DMS153 (cell line): ENCODE measurements around the gene RAB11FIP3.

Source experiments
- DNase-seq: peaks from one replicate; lab custom pipeline; 2025; lab: John Stamatoyannopoulos, UW

The RAB11FIP3 gene

DNA sequence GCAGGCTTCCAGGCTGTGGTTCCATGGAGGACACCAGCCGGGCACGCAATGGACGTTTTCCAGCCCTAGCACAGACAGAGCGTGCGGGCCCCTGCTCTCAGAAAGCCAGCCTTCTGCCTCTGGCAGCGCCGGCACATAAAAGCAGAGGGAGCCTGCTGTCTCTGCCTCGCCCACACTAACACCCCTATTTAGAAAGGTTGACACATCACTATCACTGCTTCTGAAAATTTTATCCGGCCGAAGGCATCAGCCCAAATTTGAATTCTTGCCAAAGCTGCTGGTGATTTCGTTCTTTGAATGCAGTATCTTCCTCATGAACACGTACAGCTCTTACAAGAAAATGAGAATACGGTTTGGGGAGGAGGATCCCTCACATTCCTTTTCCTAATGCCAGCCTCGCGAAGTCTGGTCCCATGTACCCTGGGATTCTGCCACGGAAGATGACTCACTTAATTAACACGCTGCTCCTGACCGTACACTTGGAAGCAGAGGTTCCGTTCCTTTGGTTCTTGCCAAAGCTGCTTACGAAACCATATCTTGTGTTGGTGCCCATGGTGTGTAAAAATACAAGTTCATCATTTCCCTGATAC lies 1.3 kb upstream of the RAB11FIP3 start:
- no peak for DNase-seq

- DNase-seq, result no peak
Observed at GRCh38 chr16:424623-425081, 797 bp upstream of the RAB11FIP3 start.

GRCh38 chr16:425740-426114 lies 278 bp downstream of the RAB11FIP3 start:
- DNase-seq, result no peak

DNA sequence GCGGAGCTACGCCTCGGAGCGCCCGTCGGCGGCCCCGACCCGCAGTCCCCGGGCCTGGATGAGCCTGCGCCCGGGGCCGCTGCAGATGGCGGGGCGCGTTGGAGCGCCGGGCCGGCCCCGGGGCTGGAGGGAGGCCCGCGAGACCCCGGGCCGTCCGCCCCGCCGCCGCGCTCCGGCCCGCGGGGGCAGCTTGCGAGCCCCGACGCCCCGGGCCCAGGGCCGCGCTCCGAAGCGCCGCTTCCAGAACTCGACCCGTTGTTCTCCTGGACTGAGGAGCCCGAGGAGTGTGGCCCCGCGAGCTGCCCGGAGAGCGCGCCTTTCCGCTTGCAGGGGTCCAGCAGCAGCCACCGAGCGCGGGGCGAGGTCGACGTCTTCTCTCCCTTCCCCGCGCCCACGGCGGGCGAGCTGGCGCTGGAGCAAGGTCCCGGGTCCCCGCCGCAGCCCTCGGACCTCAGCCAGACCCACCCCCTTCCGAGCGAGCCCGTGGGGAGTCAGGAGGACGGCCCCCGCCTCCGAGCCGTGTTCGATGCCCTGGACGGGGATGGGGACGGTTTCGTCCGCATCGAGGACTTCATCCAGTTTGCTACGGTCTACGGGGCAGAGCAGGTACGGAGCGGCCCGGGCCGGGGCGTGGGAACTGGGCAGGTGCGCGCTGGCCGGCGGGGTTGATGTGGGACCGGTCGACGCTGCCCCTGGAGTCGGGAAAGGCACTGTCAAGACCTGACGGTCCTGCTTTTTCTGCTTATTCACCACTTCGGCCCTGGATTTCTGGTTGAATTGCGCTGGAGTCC lies 861 bp downstream of the RAB11FIP3 start:
- no peak for DNase-seq

GRCh38 chr16:426906-427249 lies 1.4 kb downstream of the RAB11FIP3 start:
- no peak for DNase-seq

DNA sequence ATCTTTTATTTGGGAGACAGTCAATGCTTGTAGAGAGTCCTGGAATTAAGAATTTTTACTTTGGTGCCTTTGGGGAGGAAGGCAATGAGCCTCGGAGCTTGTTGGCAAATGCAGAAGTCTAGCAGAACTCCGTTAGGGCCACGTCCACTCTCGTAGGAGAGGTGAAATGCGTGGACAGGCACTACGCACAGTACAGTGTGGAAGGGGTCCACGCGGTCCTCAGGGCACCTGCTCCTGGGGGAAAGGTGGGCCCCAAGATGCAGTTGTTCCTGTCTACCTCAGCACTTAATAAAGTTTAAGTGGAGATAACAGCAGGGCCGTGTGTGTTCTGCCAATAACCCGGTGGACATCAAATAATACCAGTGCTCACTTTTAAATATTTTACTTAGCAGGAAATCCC lies 1.8 kb downstream of the RAB11FIP3 start:
- DNase-seq, result no peak

DNA sequence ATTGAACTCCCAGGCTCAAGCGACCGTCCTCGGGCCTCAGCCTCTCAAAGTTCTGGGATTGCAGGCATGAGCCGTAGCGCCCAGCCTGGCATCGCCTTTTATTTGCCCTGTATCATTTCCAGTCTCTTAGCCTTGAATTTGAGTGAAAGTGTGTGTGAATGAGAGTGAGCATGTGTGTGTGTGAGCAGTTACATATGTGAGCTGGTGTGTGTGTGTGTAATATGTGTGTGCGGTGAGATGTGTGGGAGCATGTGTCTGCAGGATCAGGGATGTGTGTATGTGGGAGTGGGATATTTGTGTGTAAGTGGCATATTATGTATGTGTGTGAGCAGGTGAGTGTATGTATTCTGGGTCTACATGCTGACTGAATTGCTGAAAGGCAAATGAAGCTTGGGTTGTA lies 5.5 kb downstream of the RAB11FIP3 start:
- DNase-seq, result no peak

GRCh38 chr16:440627-441026 lies 15.2 kb downstream of the RAB11FIP3 start:
- no peak for DNase-seq

- DNase-seq, result no peak
Observed at GRCh38 chr16:441447-441846, 16.0 kb downstream of the RAB11FIP3 start.

DNA sequence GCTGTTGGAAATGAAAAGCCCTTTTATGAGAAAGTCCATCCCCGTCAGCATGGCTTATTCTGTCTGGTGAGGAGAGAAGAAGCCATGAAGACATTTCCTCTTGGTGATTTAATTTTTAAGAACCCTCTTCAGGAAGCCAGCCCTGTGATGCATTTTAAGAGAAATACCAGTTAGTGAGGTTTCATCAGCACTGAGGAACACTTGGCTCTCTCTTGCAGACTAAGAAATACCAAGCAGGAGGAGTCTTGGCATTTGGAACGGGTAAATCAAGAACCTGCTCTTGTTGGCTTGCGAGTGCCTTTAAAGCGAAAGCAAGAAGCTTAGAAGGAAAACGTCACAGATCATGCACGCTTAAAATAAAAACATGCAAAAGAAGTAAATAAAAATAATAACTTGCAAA lies 17.5 kb downstream of the RAB11FIP3 start:
- DNase-seq, result no peak

- DNase-seq, result no peak
Observed at GRCh38 chr16:444027-444426, 18.6 kb downstream of the RAB11FIP3 start.

DNA sequence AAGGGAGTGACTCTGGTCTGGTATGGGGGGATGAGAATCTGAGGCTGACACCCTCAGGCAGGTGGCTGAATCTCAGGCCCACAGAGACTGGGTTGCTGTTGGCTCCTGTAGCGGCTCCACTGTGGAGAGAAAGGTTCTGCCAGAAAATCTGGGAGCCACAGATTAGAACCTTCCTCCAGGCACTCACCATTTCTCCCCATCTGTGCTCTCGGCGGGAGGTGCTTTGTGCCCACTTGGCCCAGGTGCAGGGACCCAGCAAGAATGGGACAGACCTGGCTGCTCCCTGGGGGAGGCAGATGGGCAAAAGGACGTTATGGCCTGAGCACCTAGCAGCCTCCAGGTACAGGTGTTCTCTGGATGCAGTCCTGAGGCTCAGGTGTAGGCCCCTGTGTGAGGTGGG lies 20.1 kb downstream of the RAB11FIP3 start:
- no peak for DNase-seq

- DNase-seq, result no peak
Observed at GRCh38 chr16:450385-450784, 24.9 kb downstream of the RAB11FIP3 start.

GRCh38 chr16:450785-451512 lies 25.5 kb downstream of the RAB11FIP3 start:
- DNase-seq, result peak; percentile 96

GRCh38 chr16:454397-454940 lies 29.0 kb downstream of the RAB11FIP3 start:
- DNase-seq, result no peak

DNA sequence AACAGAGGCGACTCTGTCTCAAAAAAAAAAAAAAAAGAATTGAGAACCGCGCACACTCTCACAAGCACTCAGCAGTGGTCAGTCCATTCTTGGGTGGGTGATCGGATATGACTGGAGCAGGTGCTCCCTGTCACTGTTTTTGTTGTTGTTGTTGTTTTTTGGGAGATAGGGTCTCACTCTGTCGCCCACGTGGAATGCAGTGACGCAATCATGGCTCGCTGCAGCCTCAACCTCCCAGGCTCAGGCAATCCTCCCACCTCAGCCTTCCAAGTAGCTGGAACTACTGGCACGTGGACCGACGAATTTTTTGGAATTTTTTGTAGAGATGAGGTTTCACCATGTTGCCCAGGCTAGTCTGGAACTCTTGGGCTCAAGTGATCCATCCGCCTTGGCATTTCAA lies 30.0 kb downstream of the RAB11FIP3 start:
- DNase-seq, result no peak

GRCh38 chr16:456891-457483 lies 31.5 kb downstream of the RAB11FIP3 start:
- no peak for DNase-seq

DNA sequence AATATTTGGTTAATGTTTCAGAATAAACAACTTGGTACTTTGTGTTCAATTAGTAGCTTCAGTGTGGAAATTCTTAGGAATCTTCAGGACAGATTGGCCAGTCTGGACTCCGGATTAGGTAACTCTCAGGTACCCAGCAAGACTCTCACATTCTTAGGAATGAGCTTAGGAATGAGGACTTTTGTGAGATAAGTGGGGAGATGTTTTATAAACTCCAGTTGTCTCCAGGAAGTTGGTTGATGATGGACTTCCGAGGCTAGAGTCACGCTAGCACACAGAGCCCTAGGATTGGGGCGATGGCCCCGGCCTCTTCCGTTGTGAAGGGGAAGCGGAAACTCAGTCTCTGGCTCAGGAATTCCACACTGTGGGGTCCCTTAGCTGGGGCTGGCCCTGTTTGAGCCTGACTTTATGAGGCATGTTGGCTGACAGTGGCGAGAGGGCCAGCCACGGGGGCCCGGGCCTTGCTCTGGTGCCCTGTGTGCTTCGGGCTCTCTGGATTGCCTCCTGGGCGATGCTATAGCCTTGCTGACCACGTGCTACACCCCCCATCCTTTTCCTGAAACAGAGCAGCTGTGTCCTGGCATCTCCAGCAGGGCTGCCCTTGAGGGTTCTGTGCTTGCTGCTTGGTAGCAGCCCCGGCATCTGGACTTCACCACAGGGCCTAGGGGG lies 32.4 kb downstream of the RAB11FIP3 start:
- DNase-seq, result no peak

- DNase-seq, result no peak
Observed at GRCh38 chr16:459761-460160, 34.3 kb downstream of the RAB11FIP3 start.

DNA sequence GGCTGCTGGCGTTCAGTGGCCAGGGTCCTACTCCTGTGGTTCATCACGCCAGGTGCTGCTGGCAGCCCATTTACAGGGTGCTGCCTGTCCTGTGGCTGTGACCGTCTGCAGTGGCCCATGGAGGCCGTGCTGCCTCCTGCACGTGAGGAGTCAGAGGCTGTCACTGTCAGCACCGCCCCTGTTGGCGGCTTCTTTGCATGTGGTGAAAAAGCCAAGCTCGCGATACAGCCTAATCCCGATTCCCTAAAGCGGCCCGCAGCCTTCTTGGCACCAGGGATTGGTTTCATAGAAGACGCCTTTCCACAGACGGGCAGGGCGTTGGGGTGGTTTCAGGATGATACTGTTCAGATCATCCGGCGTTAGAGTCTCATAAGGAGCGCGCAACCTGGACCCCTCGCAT lies 35.3 kb downstream of the RAB11FIP3 start:
- no peak for DNase-seq

- no peak for DNase-seq
Observed at GRCh38 chr16:463071-463470, 37.6 kb downstream of the RAB11FIP3 start.

DNA sequence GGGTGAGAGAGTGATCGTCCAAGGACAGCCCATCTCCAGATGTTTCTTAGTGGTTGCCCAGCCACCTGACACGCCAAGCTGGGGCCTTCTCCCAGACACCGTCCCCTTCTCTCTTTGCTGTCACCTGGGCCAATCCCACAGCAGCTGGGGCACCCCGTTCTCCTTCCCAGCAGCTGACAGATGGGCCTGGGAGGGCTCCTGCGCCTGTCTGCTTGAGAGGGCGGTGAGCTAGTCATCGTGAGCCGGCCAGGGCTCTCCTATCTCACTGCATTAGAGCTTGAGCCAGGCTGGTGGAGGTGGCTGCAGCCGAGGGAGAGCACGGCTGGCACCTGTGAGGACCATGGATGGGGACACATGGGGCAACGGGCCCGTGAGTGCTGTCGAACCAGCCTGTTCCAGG lies 41.2 kb downstream of the RAB11FIP3 start:
- DNase-seq, result no peak
